ENCODE data around the gene KIAA1671. TPM values are rescaled to one million over a fixed set of nuclear protein-coding genes. Genes with fewer than 3 reads are reported as not detected.
A peak's percentile ranks its signal among the peaks of the same experiment; 100 is the strongest.

The KIAA1671 gene
- total RNA-seq, 3 donors from 2014 or later: 71.3 to 131 (median 88.9) TPM

GRCh38 chr22:24976442-24977218 lies 24.1 kb downstream of the KIAA1671 start:
- intact Hi-C loops (cut with DNase I, micrococcal nuclease): no loop called here
- Histone ChIP-seq H3K36me3 (ENCODE audit: low read depth) (no peaks in the 10 kb centered on the region), H3K9me3 (no peaks in the 10 kb centered on the region), H3K4me1 (ENCODE audit: low read depth) (peaks cover 48% of the 10 kb centered on the region), H3K4me3 (no peak overlapping the region)
- DNase-seq: no peak
- no peak for ATAC-seq
- TF ChIP-seq CTCF (IDR thresholded peaks at IDR 0.05): no peak

GRCh38 chr22:24977370-24978221 lies 25.1 kb downstream of the KIAA1671 start:
- Histone ChIP-seq H3K4me1 (ENCODE audit: low read depth) (peaks cover 48% of the 10 kb centered on the region), H3K4me3 (no peak overlapping the region), H3K9me3 (no peaks in the 10 kb centered on the region), H3K36me3 (ENCODE audit: low read depth) (no peaks in the 10 kb centered on the region)
- TF ChIP-seq CTCF (IDR thresholded peaks at IDR 0.05): no peak
- peak; percentile 66 to 70 (median 67) for DNase-seq
- ATAC-seq: peak; percentile 80
- intact Hi-C loops (cut with DNase I, micrococcal nuclease): no loop called here

GRCh38 chr22:24978308-24978707 lies 25.8 kb downstream of the KIAA1671 start:
- intact Hi-C loops (cut with DNase I, micrococcal nuclease): no loop called here
- Histone ChIP-seq H3K4me3 (no peak overlapping the region), H3K9me3 (no peaks in the 10 kb centered on the region), H3K36me3 (ENCODE audit: low read depth) (no peaks in the 10 kb centered on the region), H3K4me1 (ENCODE audit: low read depth) (peaks cover 48% of the 10 kb centered on the region)
- ATAC-seq: no peak
- TF ChIP-seq CTCF (IDR thresholded peaks at IDR 0.05): no peak
- no peak for DNase-seq

GRCh38 chr22:24981066-24981465 lies 28.6 kb downstream of the KIAA1671 start:
- Histone ChIP-seq H3K4me1 (ENCODE audit: low read depth) (peaks cover 25% of the 10 kb centered on the region), H3K9me3 (no peaks in the 10 kb centered on the region), H3K4me3 (no peak overlapping the region), H3K36me3 (ENCODE audit: low read depth) (no peaks in the 10 kb centered on the region)
- no peak for DNase-seq
- ATAC-seq: no peak
- intact Hi-C loops (cut with DNase I, micrococcal nuclease): no loop called here
- no peak for TF ChIP-seq CTCF (IDR thresholded peaks at IDR 0.05)

- intact Hi-C loops (cut with DNase I, micrococcal nuclease): no loop called here
Measured at GRCh38 chr22:24981656-24982055, 29.1 kb downstream of the KIAA1671 start.

More at GRCh38 chr22:24981656-24982055, 29.1 kb downstream of the KIAA1671 start:
- Histone ChIP-seq H3K4me3 (no peak overlapping the region), H3K4me1 (ENCODE audit: low read depth) (peaks cover 19% of the 10 kb centered on the region), H3K9me3 (no peaks in the 10 kb centered on the region), H3K36me3 (ENCODE audit: low read depth) (no peaks in the 10 kb centered on the region)
- ATAC-seq: no peak
- no peak for TF ChIP-seq CTCF (IDR thresholded peaks at IDR 0.05)
- no peak for DNase-seq
